OCI-M2 (cell line): ENCODE results near the gene LRP5.
A peak's percentile ranks its signal among the peaks of the same experiment; 100 is the strongest.

Experiments used
- DNase-seq: peaks from one replicate; lab custom pipeline; 2025; ENCODE audit not compliant: unreplicated experiment; lab: John Stamatoyannopoulos, UW

Gene LRP5

DNA sequence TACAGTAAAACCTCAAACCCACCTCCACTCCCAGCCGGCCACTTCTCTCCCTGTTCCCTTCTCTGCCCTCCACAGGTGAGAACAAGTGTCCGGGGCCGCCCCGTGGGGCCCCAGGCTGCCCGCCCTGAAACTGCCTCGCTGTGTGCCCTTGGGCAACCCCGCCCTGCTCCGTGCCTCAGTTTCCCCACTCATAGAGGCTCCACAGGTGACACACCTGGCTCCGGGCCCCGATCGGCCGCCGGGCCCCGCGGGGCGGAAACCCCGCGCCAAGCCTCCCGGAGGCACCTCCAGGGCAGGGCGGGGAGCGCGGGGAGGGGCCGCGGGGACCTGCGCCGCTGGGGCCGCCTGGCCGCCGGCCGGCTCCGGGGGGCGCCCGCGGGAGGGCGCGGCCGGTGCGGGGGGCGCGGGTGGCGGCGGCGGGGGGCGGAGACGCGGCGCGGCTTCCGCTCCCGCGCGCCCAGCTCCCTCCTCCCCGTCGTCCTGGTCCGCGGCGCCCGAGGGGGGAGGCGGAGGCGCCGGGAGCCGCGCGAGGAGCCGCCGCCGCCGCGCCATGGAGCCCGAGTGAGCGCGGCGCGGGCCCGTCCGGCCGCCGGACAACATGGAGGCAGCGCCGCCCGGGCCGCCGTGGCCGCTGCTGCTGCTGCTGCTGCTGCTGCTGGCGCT is at the start of gene LRP5:
Gene LRP5, plus strand, starts transcription at position 475 of the 663 bp plus-strand sequence. Its CDS starts 124 bp downstream, at position 599.
- DNase-seq, result no peak

DNA sequence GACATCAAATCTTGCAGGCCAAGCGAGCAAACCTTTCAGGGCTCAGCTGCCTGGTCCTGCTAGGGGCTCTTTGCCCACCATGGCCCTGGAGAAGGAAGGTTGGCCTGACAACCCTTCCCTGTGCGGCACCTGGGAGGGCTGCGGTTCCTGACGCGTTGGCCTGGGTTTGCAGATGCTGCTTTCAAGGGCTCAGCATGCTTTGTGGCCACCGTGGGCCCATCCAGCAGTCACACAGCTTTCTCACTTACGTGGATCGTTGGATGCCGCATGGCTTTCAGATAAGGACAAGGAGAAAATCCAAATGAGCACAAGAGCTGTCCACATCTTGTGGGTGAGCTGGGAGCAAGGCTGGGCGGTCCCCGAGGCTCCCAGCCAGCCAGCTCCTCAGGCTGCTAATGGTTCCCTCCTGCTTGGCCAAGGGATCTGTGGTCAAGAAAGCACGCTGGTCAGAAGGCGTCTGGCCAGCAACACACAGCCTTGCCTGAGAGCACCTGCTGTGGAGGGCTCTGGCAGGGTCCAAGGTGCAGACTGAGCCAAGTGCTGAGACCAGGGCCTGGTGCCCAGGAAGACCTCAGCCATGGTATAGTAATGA is 48.9 kb upstream of the LRP5 start:
- no peak for DNase-seq

DNA sequence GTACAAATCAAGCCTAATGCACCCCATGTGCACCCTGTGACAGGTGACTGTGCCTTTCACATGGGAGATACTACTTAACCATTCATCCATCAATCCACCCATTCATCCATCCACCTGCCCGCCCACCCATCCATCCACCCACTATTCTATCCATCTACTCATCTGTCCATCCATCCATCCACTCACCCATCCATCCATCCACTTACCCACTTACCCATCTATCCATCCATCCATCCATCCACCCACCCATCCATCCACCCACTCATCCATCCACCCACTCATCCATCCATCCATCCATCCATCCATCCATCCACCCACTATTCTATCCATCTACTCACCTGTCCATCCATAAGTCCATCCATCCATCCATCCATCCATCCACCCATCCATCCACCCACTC is 48.1 kb upstream of the LRP5 start:
- DNase-seq, result no peak

DNA sequence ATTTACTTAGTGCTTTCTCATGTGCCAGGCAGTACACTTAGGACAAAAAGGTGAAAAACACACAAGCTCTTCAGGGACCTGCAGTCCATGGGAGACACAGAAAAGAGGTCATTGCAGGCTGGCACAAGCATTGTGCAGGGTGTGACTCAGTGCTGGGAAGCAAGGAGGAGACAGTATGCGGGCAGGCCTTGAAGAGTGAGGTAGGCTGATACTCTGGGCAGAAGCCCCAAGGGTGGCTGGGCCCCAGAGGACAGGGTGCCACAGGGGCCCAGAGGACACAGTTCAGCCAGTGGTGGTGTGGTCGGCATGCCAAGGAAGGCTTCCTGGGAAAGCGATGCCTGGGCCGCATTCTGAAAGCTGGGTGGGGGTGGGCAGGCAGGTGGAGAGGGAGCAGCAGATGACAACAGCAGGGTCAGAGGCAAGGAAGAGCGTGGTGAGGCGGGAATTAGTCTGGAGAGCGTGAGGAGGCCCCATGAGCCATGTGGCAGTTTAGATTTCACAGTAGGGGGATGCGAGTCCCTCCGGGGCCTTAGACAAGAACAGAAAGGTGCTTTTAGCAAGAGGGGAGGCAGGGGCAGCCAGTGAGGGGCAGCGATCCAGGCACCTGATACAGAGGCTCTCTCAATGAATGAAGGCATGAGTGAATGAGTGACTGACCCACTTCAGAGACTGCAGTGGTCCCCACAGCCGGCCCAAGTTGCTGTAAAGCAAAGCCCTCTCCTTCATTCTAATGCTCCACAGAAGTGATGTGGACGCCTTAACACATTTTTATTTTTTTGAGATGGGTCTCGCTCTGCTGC is 47.5 kb upstream of the LRP5 start:
- DNase-seq, result no peak

DNA sequence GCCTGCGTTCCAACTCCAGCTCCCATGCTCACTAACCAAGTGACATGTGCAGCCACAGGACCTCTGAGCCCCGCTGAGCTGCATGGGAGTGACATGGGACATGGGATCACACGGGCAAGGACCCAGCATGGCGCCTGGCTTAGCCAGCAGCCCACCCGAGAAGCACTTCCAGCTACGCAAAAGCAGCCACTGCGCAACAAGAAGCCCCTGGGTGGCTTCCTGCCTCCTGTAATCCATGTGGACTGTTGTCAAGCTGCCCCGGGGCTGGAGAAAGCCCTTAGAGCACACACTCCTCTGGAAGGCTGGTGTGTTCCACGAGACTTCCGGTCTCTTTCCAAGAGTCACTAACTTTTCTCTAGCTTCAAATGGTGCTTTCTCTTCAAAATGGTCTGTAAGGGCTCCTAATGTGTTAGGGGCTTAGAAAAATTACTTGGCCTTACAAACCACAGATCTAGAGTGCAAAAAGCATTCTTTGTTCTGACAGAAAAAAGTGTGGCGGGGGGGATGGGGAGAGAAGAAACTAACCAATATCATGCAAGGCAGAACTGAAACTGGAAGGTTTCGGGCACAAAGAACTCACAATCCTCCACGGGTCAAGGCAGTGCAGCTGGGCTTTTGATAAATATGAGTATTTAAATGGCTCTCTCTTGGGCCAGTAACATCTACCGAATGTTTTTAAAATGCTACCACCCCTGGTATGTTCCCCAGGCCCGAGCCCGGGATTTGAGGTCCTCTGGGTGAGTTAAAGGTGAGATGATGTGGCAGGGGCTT is 46.1 kb upstream of the LRP5 start:
- DNase-seq, result no peak

DNA sequence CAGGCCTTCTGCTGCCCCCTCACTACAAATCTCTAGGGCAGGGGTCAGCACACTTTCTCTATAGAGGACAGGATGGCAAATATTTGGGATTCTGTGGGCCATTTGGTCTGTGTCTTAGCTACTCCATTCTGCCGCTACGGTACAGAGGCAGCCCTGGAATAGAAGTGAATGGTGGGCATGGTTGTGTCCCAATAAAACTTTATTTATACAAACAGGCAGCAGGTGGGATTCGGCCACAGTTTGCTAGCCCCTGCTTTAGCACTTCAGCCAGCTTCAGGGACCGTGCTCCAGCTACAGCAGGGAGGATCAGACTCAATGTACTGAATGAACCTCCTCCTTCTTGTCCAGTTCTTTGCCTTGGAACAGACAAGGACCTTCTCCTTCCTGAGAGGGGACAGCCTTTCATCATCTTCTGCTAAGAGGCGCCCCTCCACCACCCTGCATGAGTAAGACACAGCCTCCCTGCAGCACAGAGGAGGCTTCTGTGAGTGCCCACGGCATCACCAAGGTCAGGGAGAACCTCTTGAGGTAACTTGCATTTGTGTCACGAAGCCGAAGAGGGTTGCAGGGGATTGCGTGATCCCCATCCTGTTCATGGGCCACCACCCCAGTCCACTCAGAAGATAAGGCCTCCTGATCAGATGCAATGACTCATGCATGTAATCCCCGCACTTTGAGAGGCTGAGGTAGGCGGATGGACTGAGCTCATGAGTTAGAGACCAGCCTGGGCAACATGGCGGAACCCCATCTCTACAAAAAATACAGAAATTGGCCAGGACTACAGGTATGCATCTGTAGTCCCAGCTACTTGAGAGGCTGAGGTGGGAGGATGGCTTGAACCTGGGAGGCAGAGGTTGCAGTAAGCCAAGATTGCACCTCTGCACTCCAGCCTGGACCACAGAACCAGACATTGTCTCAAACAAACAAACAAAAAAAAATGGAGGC is 45.2 kb upstream of the LRP5 start:
- DNase-seq, result no peak

DNA sequence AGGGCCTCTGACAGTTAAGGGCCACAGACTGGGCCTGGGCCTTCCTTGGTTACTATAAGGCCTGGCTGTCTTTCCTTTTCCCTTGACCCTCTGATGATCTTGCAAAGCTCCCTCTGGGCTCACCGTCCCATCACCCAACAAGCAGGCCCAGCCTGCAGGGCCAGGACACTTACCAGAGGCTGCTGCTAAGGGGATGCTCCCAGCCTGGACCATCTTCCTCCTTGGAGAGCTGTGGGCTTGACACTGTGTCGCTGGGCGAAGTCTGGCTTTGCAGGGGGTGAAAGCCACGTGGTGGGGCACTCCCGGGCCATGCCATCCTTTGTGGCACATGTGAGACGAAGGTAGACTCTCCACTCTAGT is 44.5 kb upstream of the LRP5 start:
- no peak for DNase-seq

DNA sequence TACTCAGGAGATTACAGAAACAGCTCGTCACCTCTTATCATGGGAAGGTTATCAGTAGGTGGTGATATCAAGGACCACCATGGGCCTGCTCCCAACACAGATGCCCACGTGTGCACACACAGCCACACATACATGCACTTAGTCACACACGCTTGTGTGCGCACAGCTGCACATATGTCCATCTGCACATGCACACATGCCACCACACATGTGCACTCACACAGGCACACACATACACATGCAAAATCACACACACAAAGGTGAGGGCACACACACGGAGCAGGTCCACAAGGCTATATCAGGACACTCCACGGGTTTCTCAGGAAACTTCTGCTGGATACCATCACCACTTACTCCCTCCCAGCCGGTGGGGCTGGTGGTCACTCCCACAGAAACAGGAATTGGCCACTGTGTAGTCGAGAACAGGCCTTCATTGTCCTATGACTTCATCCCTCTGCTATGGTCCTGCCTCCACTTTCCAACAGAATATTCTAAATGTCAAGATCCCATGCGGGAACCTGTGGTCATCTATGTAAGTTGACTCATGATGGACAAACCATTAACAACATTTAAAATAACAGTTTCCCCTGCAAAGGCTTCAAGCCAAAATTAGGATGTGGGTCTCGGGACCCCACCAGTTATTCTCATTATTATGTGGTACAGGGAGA is 42.8 kb upstream of the LRP5 start:
- DNase-seq, result no peak

DNA sequence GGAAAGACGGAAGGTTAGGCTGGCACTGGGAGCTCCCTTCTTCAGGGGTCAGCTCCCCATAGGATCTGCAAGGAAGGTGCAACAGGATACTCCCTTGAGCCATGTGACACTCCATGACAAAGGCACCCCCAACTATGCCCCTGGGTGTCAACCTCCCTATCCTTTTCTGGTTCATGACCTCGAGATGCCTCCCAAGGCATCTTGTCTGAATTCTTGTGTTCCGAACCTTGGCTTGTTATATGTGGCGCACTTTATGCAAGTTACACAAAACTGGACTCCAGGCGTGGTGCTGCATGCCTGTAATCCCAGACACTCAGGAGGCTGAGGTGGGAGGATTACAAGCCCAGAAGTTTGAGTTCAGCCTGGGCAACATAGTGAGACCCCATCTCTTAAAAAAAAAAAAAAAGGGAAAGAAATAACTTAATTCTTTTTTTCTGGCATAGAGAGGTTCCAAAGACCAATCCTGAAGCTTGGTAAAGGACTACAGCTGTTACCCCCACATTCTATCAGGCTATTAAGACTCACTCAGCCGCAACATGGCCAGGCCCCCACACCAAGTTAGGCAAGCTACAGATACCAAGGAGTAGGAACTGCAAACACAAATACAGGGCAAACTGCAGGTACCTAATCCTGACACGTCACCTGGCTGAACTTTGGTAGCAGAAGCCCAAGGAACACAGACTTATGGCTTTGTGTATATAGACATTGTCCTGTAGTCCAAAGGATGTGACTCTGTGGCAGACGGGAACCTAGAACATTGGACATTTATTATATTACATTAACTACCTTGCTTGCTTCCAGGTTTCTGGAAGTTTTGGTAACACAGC is 42.0 kb upstream of the LRP5 start:
- no peak for DNase-seq

DNA sequence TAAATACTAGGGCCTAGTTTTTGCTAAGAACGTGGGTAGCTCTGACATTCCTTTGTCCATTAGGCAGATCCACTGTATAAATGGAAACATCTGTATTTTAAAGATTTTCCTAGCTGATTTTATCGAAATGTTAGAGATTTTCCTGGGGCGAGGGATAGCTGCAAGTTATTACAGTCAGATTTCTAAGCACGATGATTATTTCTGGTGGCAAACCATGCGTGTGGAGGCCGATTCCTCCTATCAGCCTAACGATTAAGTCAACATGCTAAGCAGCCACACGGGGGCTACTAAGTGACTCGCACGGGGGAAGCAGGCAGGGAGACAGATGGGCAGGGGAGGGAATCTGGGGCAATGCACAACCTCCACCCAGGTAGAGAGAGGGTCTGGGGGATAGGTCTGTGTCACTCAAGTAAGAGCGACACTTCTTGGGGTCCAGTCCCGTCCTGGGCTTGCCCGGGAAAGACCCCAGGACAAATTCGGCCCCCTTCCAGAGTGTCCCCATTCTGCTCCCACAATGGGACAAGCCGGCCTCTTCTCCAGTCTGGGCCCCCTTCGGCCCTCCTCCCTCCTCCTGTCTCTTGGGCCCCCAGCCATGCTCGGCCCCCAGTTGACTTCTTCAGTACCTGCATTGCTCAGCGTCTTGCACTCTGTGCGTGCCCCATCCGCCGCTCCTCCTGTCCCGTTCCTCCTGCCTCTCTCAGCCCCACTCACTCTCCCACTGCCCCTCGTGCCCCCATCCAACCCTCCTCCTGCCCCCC is 41.2 kb upstream of the LRP5 start:
- peak; percentile 10 for DNase-seq

DNA sequence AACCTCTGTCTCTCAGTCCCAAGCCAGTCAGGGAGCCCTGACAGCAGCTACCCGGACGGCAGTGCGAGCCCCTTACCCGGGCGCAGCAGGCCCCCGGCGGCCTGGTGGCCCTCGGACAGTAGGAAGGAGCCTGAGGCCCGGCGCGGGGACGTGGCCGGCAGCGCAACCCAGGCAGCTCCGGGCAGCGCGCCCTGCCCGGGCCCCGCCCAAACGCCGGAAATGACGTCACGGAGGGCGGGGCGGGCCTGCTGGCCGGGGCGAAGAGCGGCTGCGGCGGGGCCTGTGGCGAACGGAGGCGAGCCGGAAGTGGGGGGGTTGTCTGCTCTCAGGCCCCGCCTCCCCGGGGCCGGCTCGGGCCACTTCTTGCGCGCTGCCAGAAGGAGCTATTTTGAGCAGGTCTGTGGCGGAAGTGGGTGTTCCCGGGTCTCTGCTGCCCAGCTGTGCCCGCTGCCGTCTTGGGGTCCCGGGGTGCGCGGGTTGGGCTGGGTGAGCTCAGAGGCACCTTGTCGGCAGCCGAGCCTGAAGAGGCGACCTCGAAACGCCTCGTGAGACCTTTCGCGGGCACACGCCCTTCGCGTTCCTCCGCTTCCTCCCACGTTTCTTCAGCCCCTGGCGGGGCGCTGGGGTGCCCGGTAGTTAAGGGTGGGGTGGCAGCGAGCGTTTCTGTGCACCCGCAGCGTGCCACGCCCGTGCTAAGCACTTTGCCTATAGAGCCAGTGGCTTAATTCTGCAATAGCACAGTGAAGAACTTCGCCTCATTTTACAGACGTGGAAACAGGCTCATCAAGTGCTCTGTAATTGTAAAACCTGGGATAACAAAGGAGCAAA is 40.4 kb upstream of the LRP5 start, which contains the start of gene C11orf24:
Gene C11orf24, minus strand, starts transcription at position 193 of the 828 bp plus-strand sequence. CDS start 8,206 bp downstream, outside the sequence.
- peak; percentile 66 for DNase-seq

DNA sequence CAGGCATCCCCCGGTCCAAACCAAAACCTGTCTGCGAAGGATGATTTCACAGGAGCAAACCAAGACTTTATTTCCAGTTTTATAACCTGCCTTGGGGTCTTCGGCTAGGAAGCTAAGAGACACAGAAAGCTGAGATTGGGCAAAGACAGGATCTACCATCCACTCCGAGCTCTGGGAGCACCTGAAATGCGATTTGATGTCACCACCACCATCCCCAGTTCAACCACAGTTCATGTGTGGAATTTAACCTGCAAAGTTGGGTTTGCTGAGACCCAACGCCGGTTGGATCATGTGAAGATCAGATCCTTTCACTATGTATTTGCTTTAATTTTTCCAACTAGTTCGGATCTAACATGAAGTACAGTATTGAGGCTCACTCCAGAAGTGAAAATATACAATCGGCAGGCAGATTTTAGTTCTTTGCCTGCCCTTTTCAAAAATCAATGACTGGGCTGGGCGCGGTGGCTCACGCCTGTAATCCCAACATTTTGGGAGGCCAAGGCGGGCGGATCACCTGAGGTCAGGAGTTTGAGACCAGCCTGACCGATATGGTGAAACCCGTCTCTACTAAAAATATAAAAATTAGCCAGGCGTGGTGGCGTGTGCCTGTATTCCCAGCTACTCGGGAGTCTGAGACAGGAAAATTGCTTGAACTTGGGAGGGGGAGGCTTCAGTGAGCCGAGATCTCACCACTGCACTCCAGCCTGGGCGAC is 39.2 kb upstream of the LRP5 start:
- DNase-seq, result no peak

DNA sequence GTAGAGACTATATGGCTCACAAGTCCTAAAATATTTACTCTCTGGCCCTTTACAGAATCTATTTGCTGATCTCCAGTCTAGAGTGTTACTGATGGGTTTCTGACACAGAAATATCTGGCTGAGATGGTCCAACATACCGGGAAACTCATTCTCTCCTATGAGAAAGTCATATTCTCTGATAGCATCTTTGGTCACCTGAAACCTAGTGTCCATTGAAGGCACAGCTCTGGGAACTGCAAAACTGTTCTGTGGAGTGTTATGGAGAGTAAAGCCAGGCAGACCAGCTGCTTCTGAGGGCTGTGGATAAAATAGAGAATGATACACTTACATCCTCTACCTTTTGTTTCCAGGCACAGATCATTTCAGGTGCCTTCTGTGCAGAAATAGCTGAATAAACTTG is 38.1 kb upstream of the LRP5 start:
- no peak for DNase-seq

DNA sequence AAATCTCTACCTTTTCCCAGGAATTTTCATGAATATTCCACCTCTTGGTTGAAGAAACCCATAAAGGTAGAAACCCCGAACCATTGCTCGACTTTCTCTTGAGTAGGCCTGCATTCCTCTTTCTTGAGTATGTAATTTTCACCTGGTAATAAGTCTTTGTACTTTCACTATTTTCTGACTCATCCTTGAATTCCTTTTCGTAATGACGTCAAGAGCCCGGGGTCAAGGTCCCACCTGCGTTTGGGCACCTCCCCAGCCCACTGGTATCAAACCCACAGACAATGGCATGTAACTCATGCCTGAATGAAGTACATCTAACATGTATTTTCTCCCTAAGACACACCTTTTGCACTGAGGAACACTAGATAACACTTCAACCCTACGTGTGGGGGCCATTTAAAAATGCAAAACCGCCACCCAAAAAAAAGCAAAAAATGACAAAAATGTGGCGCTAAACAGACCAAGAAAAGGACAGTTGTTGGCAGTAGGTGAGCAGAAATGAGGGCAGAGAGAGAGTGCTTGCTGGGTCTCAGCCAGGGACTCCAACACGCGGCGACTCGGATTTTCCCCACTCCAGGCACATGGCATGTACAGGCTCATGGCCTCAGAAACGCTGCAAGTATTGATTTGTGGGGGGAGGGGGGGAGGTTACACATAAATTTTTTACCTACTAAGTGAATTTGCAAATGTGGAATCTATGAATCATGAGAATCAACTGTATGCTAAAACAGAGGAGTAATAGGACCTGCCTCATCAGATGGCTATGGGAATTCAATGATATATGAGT is 36.5 kb upstream of the LRP5 start:
- no peak for DNase-seq

DNA sequence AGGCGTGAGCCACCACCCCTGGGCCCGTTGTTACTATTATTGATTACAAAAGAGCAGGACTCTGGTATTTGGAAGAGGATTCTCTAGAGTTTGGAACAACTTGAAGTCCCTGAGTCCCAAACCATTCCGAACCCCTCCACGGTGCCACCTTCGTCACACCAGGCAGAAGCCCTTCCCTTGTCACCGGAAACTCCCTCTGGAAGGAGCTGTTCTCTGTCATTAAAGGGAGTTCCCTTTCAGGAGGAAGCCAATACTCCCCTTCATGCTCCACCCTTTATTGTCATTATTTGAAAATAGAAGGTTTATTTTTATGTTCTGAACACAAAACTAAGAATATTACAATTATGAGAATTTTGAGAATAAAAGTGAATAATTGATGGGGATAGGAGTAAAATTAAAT is 35.5 kb upstream of the LRP5 start:
- no peak for DNase-seq

DNA sequence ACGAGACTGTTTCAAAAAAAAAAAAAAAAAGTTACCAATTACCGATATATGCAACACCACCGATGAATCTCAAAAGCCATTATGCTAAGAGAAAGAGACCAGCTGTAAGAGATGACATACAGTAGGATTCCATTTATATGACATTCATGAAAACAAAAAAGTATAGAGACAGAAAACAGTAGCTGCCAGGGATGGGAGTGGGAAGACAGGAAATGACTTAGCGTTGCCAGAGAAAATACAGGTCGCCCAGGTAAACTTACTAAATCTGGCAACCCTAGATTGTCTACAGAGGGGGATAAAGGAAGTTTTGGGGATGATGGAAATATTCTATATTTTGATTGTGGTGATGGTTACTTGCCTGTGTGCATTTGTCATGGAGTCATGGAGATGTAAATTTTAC is 32.7 kb upstream of the LRP5 start:
- DNase-seq, result no peak
